ENCODE results near the gene CBFA2T2.
"Not testable (repeated sequence)": the region's sequence is repeated elsewhere in the genome, so short reads cannot be mapped to it uniquely, and the experiment has no call there.

The CBFA2T2 gene

GRCh38 chr20:33584976-33585375 lies 95.1 kb downstream of the CBFA2T2 start:
- DNase-seq: no peak

DNA sequence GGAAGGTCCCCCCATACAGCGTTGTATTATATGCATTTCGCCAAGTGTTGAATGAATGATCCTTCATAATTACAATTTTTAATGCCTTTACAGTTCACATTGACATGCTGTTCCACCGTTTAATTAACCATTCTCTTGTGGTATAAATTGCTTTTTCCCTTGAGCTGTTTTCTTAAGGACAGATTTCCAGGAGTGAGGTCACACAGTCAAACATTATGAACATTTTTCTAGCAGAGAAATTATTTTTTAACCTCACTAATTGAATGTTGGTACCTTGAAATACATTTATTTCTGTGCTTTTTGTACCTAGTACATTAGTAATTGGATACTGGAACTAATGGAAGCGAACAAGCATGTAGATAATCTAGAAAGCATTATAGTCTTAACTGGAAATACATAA lies 95.5 kb downstream of the CBFA2T2 start:
- DNase-seq: no peak

GRCh38 chr20:33589059-33589458 lies 99.2 kb downstream of the CBFA2T2 start:
- DNase-seq: no peak

DNA sequence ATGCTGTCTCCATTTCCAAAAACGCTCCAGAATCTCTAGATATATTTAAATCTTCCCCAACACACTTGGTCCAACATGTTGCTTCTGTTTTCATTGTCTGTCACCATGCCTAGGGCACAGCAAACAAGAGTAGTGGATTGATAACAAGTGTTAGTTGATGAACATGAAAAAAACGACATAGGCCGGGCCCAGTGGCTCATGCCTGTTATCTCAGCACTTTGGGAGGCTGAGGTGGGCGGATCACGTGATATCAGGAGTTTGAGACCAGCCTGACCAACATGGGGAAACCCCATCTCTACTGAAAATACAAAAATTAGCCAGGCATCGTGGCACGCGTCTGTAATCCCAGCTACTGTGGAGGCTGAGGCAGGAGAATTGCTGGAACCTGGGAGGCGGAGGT lies 102.0 kb downstream of the CBFA2T2 start:
- DNase-seq: not testable (repeated sequence)

- DNase-seq: peak; percentile 47
Measured at GRCh38 chr20:33594743-33595142, 104.8 kb downstream of the CBFA2T2 start.

- DNase-seq: no peak
Measured at GRCh38 chr20:33600414-33600813, 110.5 kb downstream of the CBFA2T2 start.

DNA sequence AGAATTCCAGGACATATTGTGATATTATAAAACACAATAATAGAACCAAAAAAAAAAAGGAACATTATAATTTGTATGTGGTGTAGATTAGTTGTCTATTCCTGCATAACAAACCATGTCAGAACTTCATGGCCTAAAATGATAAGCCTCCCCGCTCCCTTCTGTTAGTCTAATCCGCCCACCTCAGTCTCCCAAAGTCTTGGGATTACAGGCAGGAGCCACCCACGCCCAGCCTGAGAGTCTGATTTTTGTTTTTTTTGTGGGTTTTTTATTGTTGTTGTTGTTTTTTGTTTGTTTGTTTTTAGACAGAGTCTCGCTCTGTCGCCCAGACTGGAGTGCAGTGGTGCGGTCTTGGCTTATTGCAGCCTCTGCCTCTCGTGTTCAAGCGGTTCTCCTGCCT lies 111.1 kb downstream of the CBFA2T2 start:
- DNase-seq: no peak

DNA sequence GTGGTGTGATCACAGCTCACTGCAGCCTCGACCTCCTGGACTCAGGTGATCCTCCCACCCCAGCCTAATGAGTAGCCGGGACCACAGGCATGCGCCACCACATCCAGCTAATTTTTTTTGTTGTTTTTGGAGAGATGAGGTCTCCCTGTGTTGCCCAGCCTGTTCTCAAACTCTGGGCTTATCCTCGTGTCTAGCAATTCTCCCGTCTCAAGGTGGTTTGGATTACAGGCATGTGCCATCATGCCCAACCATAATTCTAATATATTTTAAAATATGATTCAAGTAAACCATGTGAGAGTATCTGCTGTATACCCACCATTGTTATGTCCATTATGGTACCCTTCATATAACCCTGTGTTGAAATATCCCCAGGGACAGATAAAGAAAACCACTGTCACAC lies 112.0 kb downstream of the CBFA2T2 start:
- DNase-seq: no peak

- DNase-seq: no peak
Measured at GRCh38 chr20:33602826-33603590, 113.1 kb downstream of the CBFA2T2 start.

DNA sequence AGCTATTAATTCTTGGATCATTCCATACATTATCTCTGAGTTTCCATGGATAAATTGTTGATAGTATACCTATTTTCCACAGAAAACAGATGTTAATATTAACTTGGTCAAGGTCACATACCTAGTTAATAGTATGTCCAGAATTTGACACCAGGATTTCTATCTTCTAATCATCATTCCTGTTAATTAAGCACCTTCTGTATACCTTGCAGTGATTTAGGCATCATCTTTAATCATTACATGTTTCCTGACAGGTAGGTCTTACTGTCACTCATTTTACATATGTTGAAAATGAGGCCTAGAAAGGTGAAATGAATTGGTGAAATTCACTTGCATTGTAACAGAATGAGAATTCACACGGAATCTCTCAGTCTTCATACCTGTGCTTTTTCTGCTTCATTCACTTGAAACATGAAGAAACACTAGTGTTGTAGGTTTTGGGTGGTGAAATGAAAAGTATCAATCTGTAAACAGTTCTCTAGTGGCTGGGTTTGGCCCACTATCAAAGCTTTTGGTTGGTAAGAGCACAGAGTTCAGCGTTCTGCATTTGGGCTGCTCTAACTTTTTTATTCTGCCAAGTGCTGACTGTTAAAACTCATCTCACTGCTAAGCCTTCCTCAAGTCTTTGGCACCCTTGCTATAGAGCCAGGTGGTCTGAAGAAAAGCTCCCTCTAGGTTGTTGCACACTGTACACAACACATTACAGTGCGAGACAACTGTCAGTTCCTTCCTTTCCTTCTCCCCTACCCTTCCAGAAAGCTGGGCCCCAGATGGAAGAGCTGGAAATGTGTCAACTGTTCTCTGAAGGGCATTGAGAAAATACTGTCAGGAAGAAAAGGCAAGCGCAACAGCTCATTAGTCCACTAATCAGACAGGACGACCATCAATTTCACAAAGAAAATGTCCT lies 114.4 kb downstream of the CBFA2T2 start:
- no peak for DNase-seq

DNA sequence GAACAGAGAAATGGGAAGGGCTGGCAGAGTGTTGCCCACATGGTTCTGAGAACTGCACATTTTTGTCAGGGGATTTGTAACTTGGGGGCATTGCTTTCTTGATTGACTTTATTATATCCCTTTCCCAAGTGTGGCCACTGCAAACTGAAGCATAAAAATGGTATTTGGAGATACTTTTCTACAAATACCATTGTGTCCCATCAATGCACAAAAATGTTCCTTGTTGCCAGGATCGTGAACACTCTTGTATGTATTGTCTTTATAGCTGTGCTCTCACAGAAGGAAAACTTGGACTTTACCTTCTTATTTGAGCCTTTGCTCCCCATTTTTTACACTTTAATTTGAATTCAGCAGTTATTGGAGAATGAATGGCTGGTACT lies 115.1 kb downstream of the CBFA2T2 start:
- DNase-seq: no peak

DNA sequence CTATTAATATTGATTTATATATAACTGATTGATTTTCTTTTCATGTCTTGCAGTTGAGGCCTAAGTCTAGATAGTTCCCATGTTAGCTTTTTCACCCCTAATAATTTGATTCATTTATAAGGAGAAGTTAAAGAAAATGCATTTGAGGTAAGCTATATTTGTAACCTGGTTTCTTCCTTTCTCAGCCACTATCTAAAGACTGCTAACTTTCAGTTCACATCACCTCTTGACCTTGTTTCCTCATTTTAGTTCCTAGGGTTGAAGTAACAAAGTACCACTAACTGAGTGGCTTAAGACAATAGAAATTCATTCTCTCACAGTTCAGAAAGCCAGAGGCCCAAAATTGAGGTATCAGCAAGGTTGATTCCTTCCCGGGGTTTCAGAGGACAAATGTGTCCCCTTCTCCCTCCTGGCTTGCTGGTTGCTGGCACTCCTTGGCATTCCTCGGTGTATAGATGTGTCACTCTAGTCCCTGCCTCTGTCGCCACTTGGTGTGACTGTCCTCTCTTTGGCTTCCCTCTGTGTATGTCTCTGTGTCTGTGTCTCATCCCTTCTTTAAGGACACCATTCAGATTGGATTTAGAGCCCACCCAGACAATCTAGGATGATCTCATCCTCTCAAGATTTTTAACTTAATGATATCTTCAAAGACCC lies 116.3 kb downstream of the CBFA2T2 start:
- DNase-seq: no peak

- DNase-seq: no peak
Measured at GRCh38 chr20:33609504-33609903, 119.6 kb downstream of the CBFA2T2 start.

- no peak for DNase-seq
Measured at GRCh38 chr20:33611106-33611505, 121.2 kb downstream of the CBFA2T2 start.

DNA sequence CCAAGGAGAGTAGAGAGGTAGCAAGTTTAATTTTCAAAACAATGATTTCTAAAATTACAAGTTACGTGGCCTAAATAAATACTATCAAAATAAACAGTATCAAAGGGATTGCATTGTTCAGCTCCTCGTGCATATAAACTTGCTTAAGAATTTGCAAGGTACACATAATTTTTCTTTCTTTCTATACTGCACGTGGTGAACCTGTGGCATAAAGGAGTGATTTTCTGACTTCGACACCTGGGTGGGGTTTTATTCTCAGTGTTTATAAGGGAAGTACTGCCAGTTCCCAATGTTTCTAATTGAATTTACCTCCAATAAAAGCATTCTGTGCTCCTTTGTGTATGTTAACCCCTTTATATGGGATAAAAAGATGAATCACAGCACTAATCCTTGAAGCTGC lies 122.1 kb downstream of the CBFA2T2 start:
- no peak for DNase-seq

- no peak for DNase-seq
Measured at GRCh38 chr20:33621717-33622400, 132.0 kb downstream of the CBFA2T2 start.

GRCh38 chr20:33622705-33623365 lies 132.9 kb downstream of the CBFA2T2 start:
- DNase-seq: no peak

DNA sequence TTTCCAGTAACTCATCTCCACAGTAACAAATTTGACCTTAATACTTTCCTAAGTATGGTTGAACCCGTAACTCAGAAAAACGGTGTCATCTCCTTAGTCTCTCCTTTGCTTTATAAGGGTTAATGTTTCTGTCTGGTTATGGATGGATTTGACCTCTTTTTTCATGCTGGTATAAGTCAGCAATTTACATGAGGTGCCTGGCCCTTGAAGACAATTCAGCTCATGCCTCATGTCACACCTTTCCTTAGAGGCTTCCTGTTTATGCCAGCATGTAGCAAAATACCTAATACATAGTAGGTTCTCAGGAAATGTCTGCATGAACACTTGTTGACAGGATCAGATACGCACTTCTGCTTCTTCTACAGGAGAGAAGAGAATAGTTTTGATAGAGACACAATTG lies 134.5 kb downstream of the CBFA2T2 start:
- DNase-seq: no peak

DNA sequence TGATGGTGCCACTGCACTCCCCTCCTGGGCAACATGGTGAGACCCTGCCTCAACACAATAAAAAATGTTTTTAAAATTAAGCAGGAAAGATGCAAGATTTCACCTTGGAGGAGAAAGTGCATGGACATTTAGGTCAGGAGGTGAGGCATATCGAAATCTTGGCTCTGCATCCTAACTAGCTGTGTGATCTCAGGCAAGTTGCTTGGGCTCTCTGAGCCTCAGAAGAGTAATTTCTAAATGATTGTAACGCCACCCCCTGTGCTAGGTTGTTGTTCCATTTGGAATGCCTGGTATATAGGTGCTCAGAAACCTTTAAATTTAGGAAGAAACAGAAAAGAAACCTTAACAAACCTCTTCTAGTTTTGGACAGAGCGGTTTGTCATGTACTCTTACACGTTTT lies 136.3 kb downstream of the CBFA2T2 start:
- DNase-seq: no peak

GRCh38 chr20:33627577-33628216 lies 137.8 kb downstream of the CBFA2T2 start:
- no peak for DNase-seq

GRCh38 chr20:33629533-33629932 lies 139.6 kb downstream of the CBFA2T2 start:
- no peak for DNase-seq

DNA sequence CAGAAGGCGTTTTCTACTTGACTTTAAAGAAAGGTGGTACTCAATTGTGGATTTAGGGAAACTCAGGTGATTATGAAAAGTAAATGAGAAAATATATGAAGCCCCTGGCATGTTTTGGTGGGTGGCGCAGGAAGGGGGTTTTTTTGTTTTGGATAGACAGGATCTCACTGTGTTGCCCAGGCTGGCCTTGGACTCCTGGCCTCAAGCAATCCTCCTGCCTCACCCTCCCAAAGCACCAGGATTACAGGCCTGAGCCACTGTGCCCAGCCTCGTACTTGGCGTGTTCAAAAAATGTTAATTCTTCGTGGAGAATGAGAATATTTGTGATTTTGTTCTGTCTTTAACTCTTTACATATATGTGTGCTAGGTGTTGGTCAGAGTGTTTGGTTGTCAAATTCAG lies 140.1 kb downstream of the CBFA2T2 start:
- no peak for DNase-seq

Measured in NCI-H1694 treated with DMSO at 0.1 percent for 48 hours (cell line).